ENCODE measurements around the gene LMNA. TPM values are rescaled to one million over a fixed set of nuclear protein-coding genes. Genes with fewer than 3 reads are reported as not detected.

LMNA gene
- total and polyA plus RNA-seq, 10 donors = 33.9 to 279 (median 110) TPM

DNA sequence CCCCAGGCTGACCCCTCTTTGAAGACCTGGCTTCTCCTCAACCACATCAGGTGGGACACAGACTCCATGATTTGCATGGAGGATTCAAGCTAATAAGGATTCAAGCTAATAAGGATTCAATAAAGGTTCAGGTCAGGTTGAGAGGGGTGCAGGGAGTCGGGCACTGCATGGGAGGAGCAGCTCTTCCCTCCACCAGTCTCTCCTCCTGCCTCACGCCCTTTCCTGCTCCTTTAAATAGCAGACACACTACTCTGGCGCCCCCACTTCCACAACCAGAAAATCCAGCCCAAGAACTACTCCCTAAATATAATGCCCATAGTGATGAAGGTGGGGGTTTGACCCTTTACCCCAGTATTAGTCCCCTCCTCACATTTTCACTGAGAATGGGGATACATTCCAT, 39.3 kb upstream of the LMNA start:
- Histone ChIP-seq H3K4me1 (peaks cover 5 to 28% (median 18%) of the 10 kb centered on the region in 6 donors), H3K27me3 (replicated peaks in 1 of 7) (peaks cover 0 to 21% (median 0%) of the 10 kb centered on the region in 7 donors)
- 16 to 57% (median 41%) methylated on average over 3 of the region's 3 CpGs for WGBS, 5 donors

GRCh38 chr1:156075775-156076204, 38.7 kb upstream of the LMNA start:
- DNase-seq = no peak
- no peaks in the 10 kb centered on the region for H3K36me3 ChIP-seq
- no peaks in the 10 kb centered on the region for H3K9me3 ChIP-seq
- peak overlapping the region in 4 of 8 donors; percentile 64 to 83 (median 72) for H3K27ac ChIP-seq
- no peak for TF ChIP-seq CTCF (IDR thresholded peaks at IDR 0.05 in 8 of 11, conservative IDR thresholded peaks at IDR 0.05 in 3 of 11)
- H3K4me1 ChIP-seq = peaks cover 5 to 28% (median 18%) of the 10 kb centered on the region in 6 donors
- intact Hi-C loops (cut with DNase I; ENCODE audit: low total_unique reads) = no loop called here
- peak overlapping the region in 7 of 8 donors; percentile 36 to 78 (median 50) for H3K4me3 ChIP-seq
- WGBS, 5 donors = 47 to 62% (median 58%) methylated on average over 4 of the region's 4 CpGs
- peaks cover 0 to 20% (median 0%) of the 10 kb centered on the region in 7 donors for H3K27me3 ChIP-seq (replicated peaks in 1 of 7)

More for the DNA sequence above, 39.3 kb upstream of the LMNA start:
- intact Hi-C loops (cut with DNase I; ENCODE audit: low total_unique reads) = no loop called here
- Histone ChIP-seq H3K36me3 (no peaks in the 10 kb centered on the region), H3K9me3 (no peaks in the 10 kb centered on the region), H3K27ac (no peak overlapping the region), H3K4me3 (no peak overlapping the region)
- no peak for TF ChIP-seq POLR2A (IDR thresholded peaks at IDR 0.05)
- no peak for TF ChIP-seq POLR2AphosphoS5 (IDR thresholded peaks at IDR 0.05)
- no peak for TF ChIP-seq CTCF (IDR thresholded peaks at IDR 0.05 in 8 of 11, conservative IDR thresholded peaks at IDR 0.05 in 3 of 11)
- DNase-seq = no peak

- peak overlapping the region; percentile 36 to 78 (median 50) for H3K4me3 ChIP-seq
- WGBS, 5 donors = 40 to 53% (median 47%) methylated on average over 41 to 73 of the region's 73 CpGs
- H3K27me3 ChIP-seq (replicated peaks in 1 of 7) = peaks cover 0 to 30% (median 5%) of the 10 kb centered on the region in 7 donors
- peak in 1 of 11 experiments; percentile 28 for TF ChIP-seq CTCF (IDR thresholded peaks at IDR 0.05 in 8 of 11, conservative IDR thresholded peaks at IDR 0.05 in 3 of 11)
- peak in 1 of 3 donors; percentile 66 for TF ChIP-seq POLR2A (IDR thresholded peaks at IDR 0.05)
- TF ChIP-seq POLR2AphosphoS5 (IDR thresholded peaks at IDR 0.05) = peak; percentile 89 to 94 (median 91)
- peak; percentile 89 for DNase-seq
- intact Hi-C loops (cut with DNase I; ENCODE audit: low total_unique reads) = no loop called here
- H3K36me3 ChIP-seq = no peaks in the 10 kb centered on the region
- no peaks in the 10 kb centered on the region for H3K9me3 ChIP-seq
- H3K27ac ChIP-seq = peak overlapping the region in 7 of 8 donors; percentile 54 to 83 (median 71)
- H3K4me1 ChIP-seq = peaks cover 5 to 37% (median 24%) of the 10 kb centered on the region in 6 donors
These were observed 37.7 kb upstream of the LMNA start for GRCh38 chr1:156076609-156077429.

- Histone ChIP-seq H3K36me3 (no peaks in the 10 kb centered on the region), H3K4me3 (peak overlapping the region in 3 of 8 donors; percentile 36 to 78 (median 50)), H3K27ac (peak overlapping the region in 6 of 8 donors; percentile 64 to 83 (median 72)), H3K9me3 (no peaks in the 10 kb centered on the region), H3K27me3 (replicated peaks in 1 of 7) (peaks cover 0 to 36% (median 5%) of the 10 kb centered on the region in 7 donors), H3K4me1 (peaks cover 6 to 43% (median 29%) of the 10 kb centered on the region in 6 donors)
- intact Hi-C loops (cut with DNase I; ENCODE audit: low total_unique reads) = no loop called here
- DNase-seq = no peak
- TF ChIP-seq POLR2AphosphoS5 (IDR thresholded peaks at IDR 0.05) (no peak), CTCF (IDR thresholded peaks at IDR 0.05 in 8 of 11, conservative IDR thresholded peaks at IDR 0.05 in 3 of 11) (no peak), POLR2A (IDR thresholded peaks at IDR 0.05) (no peak)
- 92 to 96% (median 93%) methylated on average over 9 to 19 of the region's 19 CpGs for WGBS, 5 donors
These were observed 37.1 kb upstream of the LMNA start for GRCh38 chr1:156077430-156077760.

Data from spleen (tissue), 11 donors.